GM19023 (cell line): ENCODE measurements around the gene PLEKHG2.

ENCODE experiments used
- ATAC-seq: cut with Tn5 transposase; IDR thresholded peaks from one replicate; pipeline ENCODE4 v1.9.1; 2021; ENCODE audit warnings: mild to moderate bottlenecking, moderate library complexity; ENCODE audit not compliant: unreplicated experiment

Gene PLEKHG2

DNA sequence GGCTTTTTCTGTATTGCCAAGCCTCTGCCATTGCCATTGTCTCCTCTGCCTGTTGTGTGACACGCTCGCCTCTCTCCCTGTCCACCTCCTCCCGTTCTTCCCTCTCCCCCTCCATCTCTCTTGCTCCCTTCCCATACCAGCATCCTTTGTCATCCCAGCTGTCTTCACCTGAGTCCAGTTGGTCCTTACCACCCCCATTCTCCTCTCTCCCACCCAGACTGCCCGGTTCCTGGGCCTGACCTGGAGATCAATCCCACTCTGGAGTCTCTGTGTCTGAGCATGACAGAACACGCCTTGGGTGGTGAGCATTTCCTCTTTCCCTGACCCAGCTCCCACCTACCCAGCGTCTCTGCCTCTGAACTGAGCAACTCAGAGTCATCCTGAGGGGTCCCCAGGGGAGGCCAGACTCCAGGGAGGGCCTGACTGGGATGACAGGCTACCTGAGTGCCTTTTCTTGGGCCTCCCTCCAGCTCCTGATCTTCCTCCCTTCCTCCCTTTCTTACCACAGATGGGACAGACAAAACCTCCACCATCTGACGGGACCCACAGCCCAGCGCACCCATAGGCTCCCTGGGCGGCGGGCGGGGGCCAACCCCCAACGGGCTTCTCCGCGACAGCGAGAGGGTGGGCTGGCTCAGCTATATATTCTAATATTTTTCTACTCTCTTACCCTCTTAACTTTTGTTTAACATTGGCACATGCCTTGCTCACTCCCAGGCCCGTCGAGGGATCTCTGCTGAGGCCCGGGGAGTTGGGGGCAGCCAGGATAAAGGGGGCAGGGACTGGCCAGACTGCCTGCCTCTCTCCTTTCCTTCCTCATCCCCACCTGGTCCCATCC is 29.3 kb upstream of the PLEKHG2 start:
- no peak for ATAC-seq

DNA sequence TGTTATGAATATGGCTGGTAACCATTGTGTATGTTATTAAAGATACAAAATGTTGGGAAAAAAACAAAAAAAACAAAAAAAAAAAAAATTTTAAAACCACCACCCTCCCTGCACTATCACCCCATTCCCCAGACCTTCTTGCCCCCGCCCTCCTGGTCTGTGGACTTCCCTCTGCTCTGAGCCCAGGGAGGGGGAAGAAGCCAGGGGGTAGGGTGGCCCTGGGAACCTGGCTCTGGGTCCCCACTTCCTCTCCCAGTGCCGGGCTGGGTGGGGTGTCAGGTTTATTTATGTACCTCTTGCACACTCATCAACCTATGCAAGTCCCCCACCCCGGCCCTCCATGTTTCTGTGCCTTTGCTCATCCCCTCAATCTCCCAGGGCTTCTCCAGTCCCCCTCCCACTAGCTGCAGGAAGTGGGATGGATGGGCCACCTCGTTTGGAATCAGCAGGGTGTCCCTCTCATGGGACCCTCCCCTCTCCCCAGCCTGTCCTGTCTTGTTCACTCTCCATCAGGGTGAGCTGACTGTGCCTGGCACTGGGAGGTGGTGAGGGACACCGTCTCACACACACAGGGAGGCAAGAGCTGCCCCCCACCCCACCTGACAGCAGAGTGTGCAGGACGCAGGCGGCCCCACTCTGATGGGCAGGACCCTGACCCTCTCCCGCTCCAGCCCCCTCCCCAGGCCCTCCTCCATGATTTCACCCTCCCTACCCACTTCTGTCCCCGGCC is 27.5 kb upstream of the PLEKHG2 start:
- no peak for ATAC-seq

DNA sequence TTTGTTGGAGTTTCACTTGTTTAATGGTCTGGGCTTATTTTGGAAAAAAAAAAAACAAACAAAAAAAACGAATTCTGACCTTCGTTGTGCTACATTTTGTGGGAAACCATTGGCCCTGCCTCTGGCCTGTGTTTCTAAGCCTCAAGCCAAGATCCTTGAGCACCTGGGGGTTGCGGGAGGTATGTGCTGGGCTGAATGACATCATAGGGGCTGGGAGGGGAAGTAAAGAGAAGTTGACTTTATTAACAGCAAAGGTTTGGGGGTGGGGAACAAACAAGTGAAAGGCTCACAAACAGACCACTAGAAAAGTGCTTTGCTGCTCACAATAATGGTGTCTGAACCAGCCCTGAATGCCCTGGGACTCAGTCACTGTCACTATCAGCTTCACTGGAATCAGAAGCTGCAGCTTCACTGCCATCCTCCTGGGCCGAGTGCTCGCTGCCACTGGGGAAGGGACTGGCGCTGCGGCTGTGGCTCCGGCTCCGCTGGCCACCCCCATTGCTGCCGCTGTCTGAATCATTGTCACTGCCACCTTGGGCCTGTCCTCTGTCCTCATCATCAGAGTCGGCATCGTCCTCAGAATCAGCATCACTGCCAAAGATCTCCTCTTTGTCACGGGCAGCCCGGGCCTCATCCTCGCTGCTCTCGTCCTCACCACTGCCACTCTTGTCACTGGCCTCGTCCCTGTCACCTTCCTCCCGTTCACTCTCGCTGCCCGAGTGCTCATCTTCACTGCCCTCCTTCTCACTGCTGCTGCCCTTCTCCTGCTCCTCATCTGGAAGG is 26.6 kb upstream of the PLEKHG2 start:
- ATAC-seq, result no peak

DNA sequence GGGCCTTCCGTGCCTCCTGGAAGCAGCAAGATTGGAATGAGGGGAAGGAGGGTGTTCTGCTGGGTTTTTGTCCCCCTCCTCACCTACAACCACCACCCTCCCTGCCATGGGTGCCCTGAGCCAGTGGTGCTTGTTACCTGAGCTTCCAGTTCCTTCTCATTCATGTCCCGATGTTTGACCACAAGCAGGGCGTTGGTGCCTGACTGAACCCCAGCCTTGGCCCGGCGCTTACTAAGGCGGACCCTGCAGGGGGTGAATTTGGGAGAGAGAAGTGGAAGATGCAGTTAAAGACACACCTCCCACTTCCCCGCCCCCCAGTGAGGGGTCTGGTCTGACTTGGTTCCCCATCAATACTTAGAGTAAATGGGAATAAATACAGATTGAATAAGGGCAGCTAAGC is 25.9 kb upstream of the PLEKHG2 start:
- ATAC-seq, result no peak

DNA sequence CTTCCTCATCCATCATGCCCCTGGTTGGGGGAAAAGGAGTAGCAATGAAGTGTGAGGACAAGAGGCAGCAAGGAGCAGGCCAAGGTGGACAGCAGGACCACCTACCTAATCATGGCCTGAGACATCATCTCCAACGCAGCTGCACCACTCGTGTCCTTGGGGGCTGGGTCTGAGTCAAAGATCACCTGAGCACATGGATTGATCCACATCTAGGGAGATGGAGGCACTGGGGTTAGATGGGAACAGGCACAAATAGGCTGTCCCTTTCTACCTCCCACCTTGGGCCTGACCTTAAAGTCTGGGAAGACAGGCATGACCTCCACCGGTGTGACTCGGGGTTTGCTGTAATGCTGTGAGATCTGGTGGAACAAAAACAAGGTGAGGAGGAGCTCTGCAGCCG is 23.8 kb upstream of the PLEKHG2 start:
- no peak for ATAC-seq

DNA sequence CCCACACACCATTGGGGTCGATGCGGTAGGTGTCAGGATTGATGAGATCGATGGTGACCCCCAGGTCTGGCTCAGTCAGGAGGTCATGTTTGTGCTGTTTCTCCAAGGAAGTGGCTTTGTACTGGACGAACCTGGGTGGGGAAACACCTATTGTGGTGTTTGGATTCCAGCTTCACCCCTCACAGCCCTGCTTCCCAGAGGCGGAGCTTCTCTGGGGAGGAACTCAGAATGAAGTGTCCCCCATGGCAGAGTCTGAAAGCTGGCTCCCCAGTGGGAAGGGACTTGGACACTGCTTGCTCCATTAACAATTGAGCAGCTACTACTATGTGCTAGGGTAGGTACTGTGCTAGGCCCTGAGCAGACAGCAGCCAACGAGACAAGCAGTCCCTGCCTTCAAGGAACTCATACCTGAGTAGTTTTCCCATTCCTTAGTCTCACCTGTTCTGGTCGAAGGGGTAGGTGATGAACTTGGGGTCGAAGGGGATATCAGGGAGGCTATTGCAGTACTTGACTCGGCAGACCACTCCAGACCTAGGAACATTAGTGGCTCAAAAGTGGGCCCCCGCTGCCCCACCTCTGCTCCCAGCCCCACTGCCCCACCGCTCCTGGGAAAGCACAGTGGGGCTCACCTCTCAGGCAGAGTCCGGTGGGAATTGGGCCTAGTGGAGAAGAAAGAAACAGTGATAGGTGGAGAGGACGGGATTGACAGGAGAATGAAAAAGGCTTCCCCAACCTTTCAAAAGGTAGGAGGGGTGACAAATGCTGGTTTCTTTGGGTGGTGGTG is 22.6 kb upstream of the PLEKHG2 start:
- no peak for ATAC-seq

DNA sequence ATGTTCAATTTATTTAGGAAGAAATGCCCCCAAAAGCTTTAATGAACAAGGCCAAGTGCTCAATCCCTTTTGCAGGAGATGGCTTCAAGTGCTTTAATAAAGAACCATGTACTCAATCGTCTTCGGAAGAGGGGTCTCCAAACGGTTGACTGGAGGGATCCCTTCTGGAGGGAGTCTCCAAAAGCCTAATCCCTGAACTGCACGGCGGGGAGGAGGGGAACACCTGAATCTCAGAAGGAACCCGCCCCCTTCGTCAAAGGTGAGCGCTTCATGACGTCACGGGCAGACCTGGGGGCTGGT is 22.1 kb upstream of the PLEKHG2 start:
- no peak for ATAC-seq

DNA sequence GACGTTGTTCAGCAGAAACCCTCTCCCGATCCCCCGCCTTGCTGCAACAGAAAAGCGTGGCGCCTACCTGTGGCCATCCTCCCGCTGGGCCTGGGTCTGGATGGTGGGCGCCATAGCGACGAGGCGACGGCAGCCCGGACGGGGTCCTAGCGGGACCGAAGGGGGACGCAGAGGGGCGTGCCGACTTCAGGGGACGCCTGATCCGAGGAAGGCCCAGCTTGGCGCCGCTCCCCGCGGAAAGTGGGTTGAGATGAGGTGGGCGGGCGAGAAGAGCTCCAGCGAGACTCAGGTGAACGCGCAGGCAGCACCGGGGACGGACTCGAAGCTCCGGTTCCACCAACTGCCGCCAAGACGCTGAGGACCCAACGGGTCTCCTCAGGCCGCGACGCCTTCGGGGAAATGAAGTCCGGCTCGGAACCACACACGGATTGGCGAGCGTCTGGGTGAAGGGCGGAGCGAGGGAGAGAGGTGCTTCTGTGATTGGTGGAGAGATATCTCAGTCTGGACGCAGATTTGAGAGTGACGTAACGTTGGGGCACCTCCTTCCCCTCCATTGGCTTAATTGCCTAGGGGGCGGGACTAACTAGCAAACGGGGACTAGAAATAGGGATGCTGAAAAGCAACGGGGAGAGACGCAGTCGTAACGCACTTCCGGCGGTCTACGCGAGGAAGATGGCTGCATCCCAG is 21.6 kb upstream of the PLEKHG2 start, which contains the start of the genes MED29 and PAF1:
TSS of gene MED29 (plus strand) at position 628 of the 687 bp plus-strand sequence. CDS start at position 673, 45 bp downstream.
TSS of gene PAF1 (minus strand) at position 356 of the 687 bp plus-strand sequence. CDS start at position 114, 242 bp downstream.
- peak; percentile 95 for ATAC-seq

DNA sequence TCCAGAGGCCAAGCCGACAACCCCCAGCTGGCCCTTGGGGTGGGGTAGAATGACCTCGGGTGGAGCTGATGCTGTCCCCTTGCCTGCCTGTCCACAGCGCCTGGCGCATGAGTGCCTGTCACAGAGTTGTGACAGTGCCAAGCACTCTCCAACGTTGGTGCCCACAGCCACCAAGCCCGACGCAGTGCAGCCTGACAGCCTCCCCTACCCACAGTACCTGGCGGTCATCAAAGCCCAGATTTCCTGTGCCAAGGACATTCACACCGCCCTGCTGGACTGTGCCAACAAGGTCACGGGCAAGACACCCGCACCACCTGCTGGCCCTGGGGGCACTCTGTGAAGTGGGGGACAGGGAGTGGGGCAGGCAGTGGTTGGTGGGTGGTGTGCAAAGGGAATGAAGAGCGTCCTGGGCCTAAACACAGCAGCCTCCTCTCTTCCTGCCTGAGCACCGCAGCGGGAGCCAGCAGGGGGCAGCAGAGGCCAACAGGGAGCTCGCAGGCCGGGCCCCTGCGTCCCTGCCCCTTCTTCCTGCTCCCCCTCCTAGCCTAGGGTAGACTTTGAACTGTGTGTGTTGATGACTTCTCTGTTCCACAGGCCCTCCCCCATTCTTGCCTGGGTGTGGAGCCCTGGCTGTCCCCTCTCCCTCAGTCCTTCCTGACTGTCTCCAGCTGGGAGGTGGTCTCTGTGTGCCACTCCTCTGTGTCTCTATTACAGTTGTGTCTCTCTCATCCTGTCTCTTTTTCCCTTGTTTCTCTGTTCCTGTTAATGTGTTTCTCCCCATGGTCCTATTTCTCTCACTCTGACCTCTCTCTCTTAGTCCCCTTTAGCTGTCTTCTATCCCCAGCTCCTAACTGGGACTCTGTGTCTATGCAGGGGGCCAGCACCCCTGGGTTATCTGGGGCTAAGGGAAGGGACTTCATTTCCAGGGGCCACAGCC is 14.8 kb upstream of the PLEKHG2 start:
- ATAC-seq, result peak; percentile 53

DNA sequence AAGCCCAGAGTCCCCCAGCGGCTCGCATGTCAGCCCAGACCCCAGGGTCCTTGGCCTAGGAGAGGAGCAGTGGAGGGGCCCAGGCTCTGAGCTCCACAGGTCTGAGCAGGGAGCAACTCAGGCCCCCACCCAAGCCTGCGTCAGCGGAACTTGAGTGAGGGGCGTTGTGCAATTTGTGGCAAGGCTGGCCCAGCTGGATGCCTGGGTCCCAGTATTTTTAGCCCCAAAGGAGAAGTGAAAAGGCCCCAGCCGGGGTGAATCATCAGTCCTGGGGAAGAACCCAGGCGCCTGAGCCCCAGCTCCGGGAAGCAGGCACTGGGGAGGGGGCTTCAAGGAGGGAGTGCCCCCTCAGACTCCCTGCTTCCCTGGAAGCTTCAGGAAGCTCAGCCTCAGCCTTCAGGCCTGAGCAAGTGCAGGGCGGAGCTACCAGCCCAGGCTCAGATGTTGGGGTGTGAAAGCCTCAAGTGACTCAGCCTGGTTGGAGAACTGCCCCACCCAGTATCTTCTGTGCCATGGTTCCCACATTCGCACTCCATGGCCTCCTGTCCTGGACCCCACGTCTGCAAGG is 14.1 kb upstream of the PLEKHG2 start:
- ATAC-seq, result no peak

DNA sequence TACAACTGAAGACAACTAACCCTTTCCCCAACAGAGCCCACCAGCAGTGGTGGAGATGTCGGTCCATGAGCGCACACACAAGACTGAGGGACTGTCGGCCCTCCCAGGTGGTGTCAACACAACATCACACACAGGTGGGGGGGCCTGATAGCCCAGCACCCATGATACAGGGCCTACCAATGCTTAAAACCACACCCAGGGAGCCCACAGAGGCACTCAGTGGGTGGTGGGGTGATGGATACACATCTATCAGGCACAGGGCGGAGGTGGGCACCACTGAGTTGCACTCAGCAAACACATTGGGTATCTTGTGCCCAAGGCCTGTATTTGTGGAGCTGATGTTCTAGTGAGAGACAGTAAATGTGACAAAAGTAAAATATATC is 12.8 kb upstream of the PLEKHG2 start:
- no peak for ATAC-seq

DNA sequence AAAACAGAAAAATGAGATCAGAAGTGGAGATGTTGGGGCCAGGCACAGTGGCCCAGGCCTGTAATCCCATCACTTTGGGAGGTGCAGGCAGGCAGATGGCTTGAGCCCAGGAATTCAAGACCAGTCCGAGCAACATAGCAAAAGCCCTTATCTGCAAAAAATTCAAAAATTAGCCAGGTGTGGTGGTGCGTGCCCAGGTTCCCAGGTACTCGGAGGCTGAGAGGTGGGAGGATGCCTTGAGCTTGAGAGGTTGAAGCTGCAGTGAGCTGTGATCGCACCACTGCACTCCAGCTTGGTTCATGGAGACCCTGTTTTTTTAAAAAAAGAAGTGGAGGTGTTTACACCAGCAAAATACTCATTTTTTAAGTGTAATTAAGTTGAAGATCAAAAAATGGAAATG is 12.4 kb upstream of the PLEKHG2 start:
- ATAC-seq, result no peak

DNA sequence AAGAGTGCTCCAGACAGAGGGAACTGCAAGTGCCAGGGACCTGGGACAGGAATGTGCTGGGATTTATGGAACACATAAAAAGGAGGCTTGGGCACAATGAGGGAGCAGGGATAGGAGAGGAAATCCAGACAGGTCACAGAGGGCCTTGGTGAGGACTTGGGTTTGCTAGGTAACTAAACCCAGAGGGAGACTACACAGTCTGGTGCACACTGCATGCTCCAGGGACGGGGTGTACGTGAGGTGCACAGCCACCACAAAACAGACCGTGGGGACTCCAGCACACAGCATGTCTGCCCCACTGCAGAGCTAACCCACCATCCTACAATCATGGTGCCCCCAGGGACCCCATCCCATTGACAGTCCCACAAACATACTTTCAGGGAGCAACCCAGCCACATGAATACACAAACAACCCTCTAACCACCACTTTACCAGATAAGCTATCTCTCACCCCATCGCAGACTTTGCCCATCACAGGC is 11.4 kb upstream of the PLEKHG2 start:
- ATAC-seq, result no peak

DNA sequence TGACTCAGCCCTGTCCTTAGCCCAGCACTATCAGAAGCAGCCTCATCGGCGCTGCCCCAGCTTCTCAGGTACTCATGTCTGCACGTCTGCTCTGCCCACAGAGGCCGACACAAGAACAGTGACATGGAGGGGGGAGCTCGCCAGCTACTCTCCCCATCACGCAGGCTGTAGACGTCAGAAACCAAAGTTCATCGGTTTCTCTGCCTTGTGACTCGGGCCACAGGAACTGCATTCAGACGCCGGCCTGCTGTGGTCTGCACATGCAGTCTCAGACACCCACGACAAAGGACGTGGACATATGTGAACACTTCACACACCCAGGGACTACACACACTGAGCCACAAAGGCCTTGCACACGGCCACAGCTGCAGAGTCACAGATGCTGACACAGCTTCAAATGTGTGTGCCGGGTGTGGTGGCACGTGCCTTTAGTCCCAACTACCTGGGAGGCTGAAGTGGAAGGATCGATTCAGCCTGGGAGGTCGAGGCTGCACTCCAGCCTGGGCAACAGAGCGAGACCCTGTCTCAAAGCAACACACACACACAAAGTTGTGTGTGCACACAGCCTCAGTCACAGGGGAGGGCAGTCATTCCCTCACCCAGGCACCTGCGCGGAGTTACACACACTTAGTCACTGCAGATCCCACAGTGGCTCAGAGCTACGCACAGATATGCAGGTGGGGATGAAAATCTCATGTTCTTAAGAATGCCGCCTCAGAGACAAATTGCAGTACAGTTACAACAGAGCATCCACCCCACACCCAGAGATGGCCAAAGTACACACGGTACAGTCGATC is 10.7 kb upstream of the PLEKHG2 start:
- peak; percentile 32 for ATAC-seq

DNA sequence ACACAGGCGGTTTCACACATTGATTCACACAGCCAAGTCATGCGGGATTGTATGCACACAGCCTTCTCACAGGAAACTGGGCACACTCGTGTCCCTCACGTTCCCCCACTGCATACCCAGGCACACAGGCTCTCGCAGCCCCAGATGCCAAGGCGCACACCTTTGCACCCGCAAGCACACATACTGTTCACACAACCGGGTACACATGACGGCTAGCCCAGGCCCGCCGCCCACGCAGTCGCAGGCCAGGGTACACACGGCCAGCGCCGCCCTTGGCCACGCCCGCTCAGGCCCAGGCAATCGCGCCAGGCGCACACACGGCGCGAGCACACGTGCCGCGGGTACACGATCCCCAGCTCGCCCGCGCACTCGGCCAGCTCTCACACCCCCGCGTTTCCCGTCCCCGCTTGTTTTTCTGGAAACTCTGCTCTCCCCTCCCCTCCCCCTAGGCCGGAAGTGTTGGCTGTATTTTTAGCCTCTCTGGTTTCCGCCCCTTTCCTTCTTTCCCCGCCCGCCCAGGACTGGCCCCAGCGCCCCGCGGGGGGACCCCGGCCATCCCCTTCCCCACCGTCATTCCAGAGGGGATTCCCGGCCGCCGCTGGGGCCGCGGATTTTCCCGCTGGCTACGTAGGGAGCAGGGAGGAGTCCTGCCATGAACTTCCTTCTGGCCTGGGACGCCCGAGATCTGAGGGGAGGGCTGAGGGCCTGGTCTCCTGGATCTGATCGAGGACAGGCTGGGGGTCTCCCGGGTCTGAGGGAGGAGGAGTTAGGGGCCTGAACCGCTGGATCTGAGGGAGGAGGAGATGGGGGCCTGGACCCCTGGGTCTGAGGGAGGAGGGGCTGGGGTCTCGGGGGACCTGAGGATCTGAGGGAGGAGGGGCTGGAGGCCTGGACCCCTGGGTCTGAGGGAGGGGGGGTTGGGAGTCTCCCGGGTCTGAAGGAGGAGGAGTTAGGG is 9.8 kb upstream of the PLEKHG2 start:
- ATAC-seq, result peak; percentile 17
